GM21367 (cell line): ENCODE measurements around the gene WDR31.
A peak's percentile ranks its signal among the peaks of the same experiment; 100 is the strongest.
"Not testable (repeated sequence)": the region's sequence is repeated elsewhere in the genome, so short reads cannot be mapped to it uniquely, and the experiment has no call there.

Experiments used
- ATAC-seq: cut with Tn5 transposase; IDR thresholded peaks from one replicate; pipeline ENCODE4 v1.9.1; 2021; ENCODE audit not compliant: unreplicated experiment

Gene WDR31

DNA sequence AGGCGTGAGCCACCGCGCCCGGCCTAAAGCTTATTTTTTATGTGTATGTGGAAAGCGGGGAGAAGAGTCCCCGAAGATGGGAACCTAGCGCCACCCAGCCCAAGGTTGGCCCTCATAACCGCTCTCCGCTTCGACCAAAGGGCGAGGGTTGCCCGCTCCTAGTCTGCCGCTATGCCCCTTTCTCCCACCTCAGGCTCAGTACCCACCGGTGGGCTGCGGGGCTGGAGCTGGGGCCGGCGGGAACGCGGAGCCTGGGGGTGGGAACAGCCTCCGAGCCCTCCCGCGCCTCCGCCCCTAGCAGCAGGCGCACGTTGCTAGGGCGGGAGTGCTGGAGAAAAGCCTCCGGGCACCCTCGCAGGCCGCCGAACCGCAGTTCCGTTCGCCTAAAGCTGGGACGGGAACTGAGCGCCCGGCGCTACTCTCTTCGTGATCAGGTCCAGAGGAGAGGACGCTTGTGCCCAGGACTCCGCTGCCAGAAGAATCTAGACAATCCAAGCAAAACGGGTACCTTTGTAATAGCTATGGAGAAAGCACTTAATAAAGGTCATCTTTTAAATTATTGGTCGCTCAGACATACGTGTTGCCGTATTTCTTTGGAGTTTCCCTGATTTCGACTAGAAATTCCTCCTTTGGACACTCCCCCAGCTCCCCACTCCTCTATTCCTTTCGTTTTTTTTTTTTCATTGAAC, at the start of gene WDR31:
Gene WDR31, minus strand, starts transcription at position 265 of the 689 bp plus-strand sequence. CDS start 8,253 bp downstream, outside the sequence.
- peak; percentile 95 for ATAC-seq

DNA sequence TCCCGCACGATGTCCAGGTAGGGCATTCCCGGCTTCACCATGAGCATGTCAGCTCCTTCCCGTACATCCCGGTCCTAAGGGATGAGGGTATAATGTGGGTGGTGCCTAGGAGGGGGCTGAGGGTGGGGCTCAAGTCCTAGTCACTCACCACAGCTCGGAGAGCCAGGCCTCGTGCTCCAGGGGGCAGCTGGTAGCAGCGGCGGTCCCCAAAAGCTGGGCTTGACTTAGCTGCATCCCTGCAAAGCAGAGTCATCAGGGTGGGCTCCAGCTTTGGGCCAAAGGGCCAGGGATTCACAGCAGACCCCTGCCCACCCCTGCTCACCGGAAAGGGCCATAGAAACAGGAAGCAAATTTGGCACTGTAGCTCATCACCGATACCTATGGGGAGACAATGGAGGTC, 49.4 kb upstream of the WDR31 start:
- ATAC-seq = no peak

DNA sequence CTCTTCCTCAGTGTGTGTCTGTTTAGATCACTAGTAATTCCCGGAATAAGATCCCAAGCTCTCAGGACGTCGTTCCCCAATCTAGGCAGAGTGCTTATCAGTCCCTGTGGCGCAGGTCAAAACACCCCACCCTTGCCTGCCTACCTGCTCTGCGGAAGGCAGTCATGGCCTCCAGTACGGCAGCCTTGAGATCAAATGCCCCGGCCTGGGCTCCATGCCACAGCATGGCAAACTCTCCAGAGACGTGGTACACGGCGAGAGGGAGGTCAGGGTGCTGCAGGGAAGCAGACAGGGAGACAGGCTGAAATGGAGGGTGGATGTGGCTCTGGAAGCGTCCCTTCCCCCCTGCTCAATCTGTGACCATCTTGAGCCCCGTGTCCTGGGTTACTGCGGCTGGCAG, 48.8 kb upstream of the WDR31 start:
- no peak for ATAC-seq

DNA sequence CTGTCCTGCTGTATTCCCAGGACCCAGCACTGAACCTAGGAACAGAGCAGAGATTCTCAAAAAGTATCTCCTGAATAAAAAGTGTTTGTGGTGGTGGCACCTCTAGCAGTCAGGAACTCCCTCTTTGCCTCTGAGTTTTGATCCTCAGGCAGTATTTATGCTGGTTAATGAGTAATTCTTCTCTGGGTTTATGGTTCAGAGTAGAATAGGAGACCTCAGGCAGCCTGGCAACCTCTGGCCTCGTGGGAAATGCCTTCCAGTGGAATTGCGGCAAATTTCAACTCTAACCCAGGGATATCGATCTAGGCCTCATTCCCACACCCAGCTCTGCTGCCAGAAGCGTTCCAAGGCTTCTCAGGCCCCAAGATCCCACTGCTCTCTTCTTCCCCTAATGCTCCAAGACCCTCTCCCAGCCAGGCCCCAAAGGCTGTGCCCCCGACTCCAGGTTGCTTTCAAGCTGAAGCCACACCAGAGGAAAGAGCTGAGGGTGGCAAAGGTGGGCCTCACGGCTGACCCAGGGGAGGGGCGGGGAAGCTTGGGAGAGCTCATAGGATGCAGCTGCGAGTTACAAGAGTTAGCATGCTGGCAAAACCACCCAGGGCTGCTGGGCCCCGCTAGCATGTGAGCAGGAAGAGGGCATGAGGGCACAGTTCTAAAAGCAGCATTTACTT, 47.6 kb upstream of the WDR31 start:
- no peak for ATAC-seq

DNA sequence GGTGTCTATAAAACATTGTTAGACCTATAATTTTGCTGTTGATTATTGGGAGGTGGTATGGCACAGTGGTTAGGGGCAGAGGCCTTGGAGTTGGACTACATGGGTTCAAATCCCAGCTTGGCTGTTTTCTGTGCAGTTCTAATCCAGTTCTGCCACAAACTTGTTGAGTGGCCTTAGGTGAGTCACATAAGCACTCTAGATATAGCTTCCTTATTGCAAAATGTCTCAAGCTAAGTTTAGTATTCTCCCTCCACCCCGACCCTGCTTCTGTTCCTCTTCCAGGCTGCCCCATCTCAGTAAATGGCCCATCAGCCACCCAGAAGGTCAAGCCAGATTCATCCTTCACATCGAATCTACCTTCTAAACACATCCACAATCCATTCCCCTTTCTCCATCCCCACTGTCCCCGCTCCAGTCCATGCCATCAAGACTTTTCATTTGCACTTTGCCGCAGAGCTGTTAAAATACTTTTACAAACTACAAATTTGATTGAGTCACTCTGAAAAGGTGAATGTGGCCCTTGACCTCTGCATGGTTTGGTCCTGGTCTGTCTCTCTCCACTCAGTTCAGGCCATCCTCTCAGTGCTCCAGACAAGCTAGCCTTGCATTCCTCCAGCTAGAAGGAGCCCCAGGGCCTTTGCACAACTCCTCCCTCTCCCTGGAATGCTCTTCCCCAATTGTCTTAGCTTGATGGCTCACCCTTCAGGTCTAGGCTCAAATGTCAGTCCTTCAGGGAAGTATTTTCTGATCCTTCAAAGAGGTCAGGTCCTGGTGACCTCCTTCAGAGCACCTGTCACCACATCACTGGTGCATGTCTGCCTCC, 46.7 kb upstream of the WDR31 start:
- ATAC-seq = no peak

DNA sequence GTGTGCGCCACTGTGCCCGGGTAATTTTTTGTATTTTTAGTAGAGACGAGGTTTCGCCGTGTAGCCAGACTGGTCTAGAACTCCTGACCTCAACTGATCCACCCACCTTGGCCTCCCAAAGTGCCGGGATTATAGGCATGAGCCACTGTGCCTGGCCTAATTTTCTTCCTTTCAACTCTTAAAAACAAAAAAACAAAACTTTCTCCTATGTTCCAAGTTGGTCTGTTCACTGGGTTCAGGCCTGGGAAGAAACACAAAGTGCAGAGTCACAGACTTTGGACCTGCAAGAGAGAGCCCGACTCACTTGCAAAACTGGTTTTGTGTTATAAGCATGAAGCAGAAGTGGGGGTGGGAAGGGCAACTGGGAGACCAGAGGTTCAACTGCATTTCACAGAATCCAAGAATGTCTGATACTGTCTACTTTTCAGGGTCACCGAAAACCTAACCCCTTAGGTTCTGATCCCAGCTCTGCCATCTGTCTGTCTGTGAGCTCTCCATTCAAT, 41.9 kb upstream of the WDR31 start:
- no peak for ATAC-seq

DNA sequence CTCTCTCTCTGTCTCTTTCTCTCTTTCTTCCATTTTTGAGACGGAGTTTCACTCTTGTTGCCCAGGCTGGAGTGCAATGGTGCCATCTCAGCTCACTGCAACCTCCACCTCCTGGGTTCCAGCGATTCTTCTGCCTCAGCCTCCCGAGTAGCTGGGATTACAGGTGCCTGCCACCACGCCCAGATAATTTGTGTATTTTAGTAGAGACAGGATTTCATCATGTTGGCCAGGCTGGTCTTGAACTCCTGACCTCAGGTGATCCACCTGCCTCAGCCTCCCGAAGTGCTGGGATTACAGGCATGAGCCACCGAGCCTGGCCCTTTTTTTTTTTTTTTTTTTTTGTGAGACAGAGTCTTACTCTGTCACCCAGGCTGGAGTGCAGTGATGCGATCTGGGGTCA, 41.4 kb upstream of the WDR31 start:
- not testable (repeated sequence) for ATAC-seq

DNA sequence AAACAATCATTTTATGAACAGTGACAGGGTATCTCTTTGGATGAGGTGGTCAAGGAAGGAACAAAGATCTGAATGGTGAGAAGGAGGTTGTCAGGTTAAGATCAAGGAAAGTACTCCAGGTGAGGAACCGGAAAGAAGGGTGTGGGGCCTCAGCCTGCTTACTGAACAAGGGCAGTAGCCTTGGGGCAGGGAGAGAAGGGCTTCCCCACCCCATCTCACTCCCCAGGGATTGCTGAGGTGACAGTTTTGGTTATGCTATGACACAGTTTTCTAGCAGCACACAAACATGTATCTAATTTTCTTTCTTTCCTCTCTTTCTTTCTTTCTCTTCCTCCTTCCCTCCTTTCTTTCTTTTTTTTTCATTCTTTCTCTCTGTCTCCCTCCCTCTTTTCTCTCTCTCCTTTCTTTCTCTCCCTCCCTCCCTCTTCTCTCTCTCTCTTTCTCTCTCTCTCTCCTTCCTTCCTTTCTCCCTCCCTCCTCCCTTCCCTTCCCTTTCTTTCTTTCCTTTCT, 40.8 kb upstream of the WDR31 start:
- ATAC-seq = peak; percentile 54

DNA sequence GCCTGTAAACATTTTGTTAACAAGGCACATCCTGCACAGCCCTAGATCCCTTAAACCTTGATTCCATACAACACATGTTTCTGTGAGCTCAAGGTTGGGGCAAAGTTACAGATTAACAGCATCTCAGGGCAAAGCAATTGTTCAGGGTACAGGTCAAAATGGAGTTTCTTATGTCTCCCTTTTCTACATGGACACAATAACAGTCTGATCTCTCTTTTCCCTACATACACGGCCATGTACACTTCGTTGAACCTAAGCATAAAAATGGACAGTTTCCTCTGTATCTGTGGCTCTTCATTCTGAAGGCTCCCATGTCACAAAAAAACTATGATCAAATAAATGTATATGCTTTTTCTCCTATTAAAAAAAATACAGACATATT, 39.7 kb upstream of the WDR31 start:
- not testable (repeated sequence) for ATAC-seq

DNA sequence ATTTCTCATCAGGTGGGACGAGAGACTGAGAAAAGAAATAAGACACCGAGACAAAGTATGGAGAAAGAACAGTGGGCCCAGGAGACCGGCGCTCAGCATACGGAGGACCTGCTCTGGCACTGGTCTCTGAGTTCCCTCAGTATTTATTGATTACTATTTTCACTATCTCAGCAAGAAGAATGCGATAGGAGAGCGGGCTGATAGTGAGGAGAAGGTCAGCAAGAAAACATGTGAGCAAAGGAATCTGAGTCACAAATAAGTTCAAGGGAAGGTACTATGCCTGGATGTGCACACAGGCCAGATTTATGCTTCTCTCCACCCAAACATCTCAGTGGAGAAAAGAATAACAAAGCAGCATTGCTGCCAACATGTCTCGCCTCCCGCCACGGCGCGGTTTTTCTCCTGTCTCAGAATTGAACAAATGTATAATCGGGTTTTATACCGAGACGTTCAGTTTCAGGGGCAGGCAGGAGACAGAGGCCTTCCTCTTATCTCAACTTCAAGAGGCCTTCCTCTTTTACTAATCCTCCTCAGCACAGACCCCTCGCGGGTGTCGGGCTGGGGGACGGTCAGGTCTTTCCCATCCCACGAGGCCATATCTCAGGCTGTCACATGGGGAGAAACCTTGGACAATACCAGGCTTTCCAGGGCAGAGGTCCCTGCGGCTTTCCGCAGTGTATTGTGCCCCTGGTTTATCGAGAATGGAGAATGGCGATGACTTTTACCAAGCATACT, 39.2 kb upstream of the WDR31 start:
- not testable (repeated sequence) for ATAC-seq

DNA sequence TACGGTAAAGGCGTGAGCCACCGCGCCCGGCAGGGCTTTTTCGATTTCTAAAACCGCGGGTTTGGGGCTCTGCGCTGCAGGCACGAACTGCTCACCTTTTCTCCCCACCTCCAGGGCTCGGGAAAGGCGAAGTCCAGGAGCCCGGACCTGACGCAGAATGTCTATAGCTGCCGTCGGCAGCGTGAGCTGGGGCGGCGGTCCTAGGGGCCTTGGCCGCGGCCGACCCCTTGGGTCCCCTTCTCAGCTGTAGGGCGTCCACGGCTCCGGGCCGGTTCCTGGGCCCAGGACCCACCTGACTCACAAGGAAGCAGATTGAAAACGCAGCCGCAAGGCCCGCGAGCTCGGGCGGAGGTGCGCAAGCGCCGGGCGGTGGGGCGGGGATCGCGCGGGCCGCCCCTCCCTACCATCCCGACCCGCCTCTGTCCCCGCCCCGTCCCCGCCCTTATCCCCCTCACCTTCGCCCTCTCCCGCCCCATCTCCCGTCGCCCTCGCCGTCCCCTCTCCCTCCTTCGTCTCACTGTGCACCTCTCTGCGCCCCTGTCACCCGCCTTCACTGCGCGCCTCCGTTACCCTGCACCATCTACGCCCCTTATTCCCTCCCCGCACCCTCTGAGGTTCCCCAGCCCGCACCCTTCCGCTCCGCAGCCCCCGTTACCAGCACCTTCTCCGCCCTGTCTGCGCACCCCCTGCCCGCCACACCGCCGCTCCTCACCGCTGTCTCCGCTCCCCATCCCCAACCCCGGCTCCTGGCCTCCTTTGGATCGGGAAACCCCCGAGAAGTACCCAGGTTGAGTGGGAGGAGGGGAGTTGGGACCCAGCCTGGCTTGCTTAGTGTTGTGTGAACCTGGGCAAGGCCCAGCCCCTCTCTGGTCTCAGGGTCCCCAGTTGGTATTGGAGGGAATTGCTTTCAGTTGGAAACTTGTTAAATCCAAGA, 36.8 kb upstream of the WDR31 start, which contains the start of gene HDHD3:
Gene HDHD3, minus strand, starts transcription at position 353 of the 934 bp plus-strand sequence. CDS start 2,632 bp downstream, outside the sequence.
- peak; percentile 61 for ATAC-seq

DNA sequence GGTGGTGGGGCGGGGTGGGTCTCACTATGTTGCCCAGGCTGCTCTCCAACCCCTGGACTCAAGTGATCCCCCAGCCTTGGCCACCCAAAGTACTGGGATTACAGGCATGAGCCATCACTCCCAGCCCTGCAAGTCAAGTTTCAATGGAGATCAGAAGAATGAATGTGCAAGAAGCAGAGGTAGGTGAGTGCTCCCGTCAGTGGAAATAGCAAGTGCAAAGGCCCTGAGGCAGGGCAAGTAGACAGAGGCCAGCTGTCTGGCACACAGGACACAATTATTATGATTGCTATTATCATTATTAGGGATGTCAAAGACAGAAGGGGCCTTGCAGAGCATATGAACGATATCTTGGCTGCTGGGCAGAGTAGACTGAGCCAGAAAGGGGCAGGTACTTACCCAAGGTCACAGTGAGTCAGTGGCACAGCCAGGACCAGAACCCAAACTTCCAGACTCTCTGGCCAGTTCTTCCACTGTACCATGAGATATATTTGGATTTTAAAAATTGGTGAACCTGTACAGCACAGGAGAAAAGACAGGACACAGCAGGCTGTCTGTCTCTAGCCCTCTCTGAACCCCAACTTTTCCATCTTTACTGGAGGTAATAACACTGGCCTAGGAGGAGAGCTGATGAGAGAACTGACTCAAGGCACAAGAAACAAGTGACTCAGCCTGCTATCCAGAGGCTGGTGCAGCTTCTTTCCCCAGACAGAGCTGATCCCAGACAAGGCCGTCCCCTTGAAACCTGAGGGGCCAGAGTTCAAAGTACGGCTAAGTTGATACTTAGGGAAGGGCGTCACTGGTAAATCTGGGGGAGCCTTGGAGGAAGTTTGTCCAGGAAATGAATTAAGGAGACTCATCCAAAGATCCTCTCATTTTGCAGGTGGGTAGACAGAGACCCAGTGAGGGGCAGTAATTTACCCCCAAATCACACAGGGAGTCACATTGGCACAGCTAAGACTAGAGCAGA, 35.3 kb upstream of the WDR31 start:
- no peak for ATAC-seq

DNA sequence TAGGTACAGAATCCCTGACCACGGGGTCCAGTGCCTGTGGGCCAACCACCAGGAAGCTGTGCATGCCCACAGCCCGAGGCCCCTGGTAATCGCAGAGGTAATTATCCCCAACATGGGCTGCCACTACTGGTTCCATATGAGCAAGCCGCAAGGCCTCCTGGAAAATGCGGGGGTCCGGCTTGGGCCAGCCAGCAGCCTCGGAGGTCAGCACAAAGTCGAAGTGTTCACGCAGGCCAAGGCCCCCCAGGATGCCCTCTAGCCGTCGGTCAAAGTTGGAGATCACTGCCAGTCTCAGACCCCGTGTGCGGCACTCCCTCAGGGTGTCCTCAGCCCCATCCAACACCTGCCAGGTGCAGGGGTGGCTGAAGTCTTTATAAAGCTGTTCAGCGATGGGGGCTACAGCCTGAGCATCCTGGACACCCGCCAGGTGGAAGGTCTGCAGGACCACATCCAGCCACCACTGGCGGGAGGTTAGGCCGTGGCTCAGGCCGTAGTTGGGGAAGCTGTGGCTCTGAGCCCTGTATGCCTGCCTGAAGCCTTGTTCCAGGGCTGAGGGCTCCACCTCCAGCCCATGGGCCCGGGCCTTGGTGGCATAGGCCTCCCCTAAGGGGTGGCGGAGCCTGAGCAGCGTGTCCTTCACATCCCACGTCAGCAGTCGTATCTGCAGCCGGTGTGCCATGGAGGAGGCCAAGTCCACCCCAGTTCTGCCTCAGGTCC, 33.8 kb upstream of the WDR31 start:
- ATAC-seq = no peak

DNA sequence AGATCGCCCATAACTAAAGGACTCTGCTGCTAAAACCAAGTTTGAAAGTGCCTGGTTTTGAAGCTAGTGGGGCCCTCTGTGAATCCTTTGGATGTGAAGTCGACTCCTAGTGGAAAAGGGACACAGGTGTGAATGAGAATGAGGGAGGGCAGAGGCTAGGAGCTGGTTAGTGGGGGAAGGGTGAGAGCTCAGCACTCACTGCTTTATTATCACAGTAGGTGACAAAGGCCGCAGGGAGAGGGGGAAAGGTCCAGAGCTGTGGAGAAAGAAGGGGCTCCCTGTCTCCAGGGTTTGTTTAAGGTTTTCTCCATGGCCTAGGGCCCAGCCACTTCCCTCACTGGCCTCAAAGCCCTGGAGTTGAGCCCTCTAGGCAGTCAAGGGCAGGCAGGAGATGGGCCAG, 33.2 kb upstream of the WDR31 start:
- no peak for ATAC-seq

DNA sequence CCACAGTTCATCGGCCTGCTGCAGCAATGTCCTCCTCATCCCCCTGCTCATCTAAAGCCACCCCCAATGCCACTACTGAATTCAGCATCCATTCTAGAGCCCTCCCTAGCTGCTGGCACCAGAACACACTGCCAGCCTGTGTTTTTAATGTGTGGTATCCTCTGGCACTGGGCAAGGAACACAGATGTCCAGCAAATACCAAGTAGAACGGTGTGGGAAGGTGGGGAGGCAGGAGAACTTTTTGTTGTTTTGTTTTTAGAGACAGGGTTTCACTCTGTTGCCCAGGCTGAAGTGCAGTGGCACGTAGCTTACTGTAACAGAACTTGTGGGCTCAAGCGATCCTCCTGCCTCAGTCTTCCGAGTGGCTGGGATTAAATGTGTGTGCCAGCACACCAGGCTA, 32.0 kb upstream of the WDR31 start:
- no peak for ATAC-seq

DNA sequence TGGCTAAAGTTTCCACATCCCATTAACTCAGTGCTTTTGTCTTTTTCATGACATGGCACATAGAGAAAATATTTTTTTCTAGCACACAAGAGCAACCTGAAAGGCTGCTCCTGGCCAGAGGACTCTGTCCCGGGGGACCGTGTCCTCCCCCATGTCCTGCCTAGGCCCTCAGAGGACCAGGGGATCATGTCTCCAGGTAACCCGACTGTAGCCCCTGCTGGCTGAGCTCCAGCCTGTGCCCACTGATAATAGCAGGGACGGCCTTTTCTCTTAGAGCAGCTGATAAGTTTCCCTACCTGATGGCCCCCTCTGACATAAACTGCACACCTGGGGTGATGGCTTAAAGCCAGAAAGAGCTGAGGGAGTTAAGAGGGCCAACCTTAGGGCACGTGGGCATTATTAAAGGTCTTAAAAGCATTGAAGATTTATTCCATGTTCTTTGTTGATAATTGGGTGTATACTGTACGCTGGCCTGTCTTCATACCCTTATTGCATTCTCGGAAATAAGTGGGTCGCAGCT, 30.8 kb upstream of the WDR31 start:
- ATAC-seq = no peak

DNA sequence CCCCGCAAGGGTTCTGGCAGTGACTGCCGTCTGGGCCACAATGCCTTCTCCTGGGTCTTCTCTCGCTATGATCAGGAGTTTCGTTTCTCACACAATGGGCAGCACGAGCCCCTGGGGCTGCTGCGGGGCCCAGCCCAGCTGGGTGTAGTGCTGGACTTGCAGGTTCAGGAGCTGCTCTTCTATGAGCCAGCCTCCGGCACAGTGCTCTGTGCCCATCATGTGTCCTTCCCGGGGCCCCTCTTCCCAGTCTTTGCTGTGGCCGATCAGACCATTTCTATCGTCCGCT, 29.7 kb upstream of the WDR31 start:
- no peak for ATAC-seq
